OCI-LY7 (cell line): ENCODE data around the gene LDHB.

ENCODE experiments used
- EZH2phosphoT487 ChIP-seq: fragments of 200-600 bp; sonication (generic); IDR thresholded peaks from 2 replicates; pipeline ENCODE4 v1.6.1; 2018; ENCODE audit warnings: low read depth, borderline replicate concordance, mild to moderate bottlenecking, mixed run types, antibody characterized with exemption, low read length, moderate library complexity, mixed read lengths
- TF ChIP-seq, protein P1 (sequence below): fragments of 200-600 bp; sonication (generic); conservative IDR thresholded peaks from 2 replicates; pipeline ENCODE4 v1.5.1; 2014; ENCODE audit warnings: mild to moderate bottlenecking, antibody characterized with exemption, low read length, moderate library complexity, mixed read lengths

DNA sequence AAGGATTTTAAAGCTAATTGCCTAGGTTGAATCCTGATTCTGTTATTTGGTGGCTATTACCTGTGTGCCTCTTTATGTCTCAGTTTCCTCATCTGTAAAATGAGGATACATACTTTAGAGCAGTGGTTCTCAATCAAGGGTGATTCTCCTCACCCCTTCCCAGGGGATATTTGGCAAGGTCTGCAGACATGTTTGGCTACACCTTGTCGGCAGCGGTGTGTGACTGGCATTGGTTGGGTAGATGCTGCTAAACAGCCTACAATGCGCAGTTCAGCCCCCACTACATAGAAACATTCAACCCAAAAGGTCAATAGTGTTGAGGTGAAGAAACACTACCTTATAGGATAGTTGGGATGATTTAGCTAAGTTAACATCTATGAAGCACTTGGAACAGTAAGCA lies 23.4 kb downstream of the LDHB start:
- TF ChIP-seq, protein P1, sequence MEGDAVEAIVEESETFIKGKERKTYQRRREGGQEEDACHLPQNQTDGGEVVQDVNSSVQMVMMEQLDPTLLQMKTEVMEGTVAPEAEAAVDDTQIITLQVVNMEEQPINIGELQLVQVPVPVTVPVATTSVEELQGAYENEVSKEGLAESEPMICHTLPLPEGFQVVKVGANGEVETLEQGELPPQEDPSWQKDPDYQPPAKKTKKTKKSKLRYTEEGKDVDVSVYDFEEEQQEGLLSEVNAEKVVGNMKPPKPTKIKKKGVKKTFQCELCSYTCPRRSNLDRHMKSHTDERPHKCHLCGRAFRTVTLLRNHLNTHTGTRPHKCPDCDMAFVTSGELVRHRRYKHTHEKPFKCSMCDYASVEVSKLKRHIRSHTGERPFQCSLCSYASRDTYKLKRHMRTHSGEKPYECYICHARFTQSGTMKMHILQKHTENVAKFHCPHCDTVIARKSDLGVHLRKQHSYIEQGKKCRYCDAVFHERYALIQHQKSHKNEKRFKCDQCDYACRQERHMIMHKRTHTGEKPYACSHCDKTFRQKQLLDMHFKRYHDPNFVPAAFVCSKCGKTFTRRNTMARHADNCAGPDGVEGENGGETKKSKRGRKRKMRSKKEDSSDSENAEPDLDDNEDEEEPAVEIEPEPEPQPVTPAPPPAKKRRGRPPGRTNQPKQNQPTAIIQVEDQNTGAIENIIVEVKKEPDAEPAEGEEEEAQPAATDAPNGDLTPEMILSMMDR: no peak
- no peak for TF ChIP-seq EZH2phosphoT487
